Ovary (tissue), 9 donors: Measurements from ENCODE around the gene GPX6. TPM values are rescaled to one million over a fixed set of nuclear protein-coding genes. Genes with fewer than 3 reads are reported as not detected.

ENCODE experiments used
- DNase-seq, 5 donors: peaks; one replicate each; pipeline ENCODE4 v3.0.0-alpha.2; 2019 to 2020
- H3K27ac ChIP-seq, 2 donors: fragments of 200-600 bp; one replicate each; pipeline versions ENCODE4 v1.5.1 to v1.8.0; 2019 to 2022
- H3K27me3 ChIP-seq: fragments of 200-600 bp; one replicate; pipeline ENCODE4 v1.8.0; 2022
- H3K36me3 ChIP-seq: fragments of 200-600 bp; sonication (generic); one replicate; pipeline ENCODE4 v1.5.1; 2019
- H3K4me1 ChIP-seq: one replicate; pipeline ENCODE4 v1.8.1; 2013; ENCODE audit warnings: mild to moderate bottlenecking, moderate library complexity; ENCODE audit not compliant: insufficient read depth
- H3K4me3 ChIP-seq: fragments of 200-600 bp; sonication (generic); one replicate; pipeline ENCODE4 v1.5.1; 2017
- H3K9me3 ChIP-seq, 2 donors: fragments of 200-600 bp in 1 of 2; sonication (generic) in 1 of 2; one replicate each; pipeline versions ENCODE4 v1.5.1 to v1.8.1; 2013 to 2019; ENCODE audit warnings: mild to moderate bottlenecking in 1 of 2, moderate library complexity in 1 of 2
- EP300 ChIP-seq: sonication (generic); formaldehyde crosslinking; IDR thresholded peaks from one replicate; pipeline ENCODE4 v1.6.1; 2017; ENCODE audit warnings: antibody characterized with exemption
- POLR2A ChIP-seq: fragments of 450-650 bp; IDR thresholded peaks from one replicate; pipeline ENCODE4 v1.6.1; 2017; ENCODE audit warnings: antibody characterized with exemption, mild to moderate bottlenecking, moderate library complexity
- WGBS, 3 donors: extraction: QIAGEN DNeasy Blood & Tissue Kit in 1 of 3; methylation state at CpG; one replicate each; pipeline versions ENCODE4 v1.1.5 to v1.1.7; 2013 to 2017; 5-methylcytosine and 5-hydroxymethylcytosine counted together
- intact Hi-C, 4 donors: fragments of 100-400 bp; cut with DNase I; formaldehyde crosslinking; loops; one replicate each; pipeline versions ENCODE4 v1.11.0 to v1.15.1; 2022 to 2023
- polyA plus RNA-seq, 2 donors: library from polyadenylated mRNA; stranded (reverse); fragments of 200-250 nt in 1 of 2; fragments of 350-450 nt in 1 of 2; fragmentation: Illumina TruSeq in 1 of 2; extraction: RNeasy Lipid Tissue Mini Kit (QIAGEN cat#74804) in 1 of 2; gene quantifications; one replicate each; pipeline ENCODE4 v1.2.3, GENCODE V29; 2013 to 2014
- total RNA-seq, 7 donors: library from RNA; depleted of rRNA in 2 of 7; stranded (reverse); fragments of >200 nt in 2 of 7; fragmentation: NEBNext Ultra II Directional in 3 of 7; extraction: Animal tissue kit (Norgen Biotek cat#: 25700) in 3 of 7; gene quantifications; one replicate each; pipeline versions ENCODE4 v1.1.0 to v1.2.4, GENCODE V29; 2016 to 2023
- TF ChIP-seq, protein P1 (sequence below), 3 donors: fragments of 450-650 bp in 2 of 3; fragments of 200-600 bp in 1 of 3; IDR thresholded peaks; one replicate each; pipeline versions ENCODE4 v1.5.1 to v1.8.0; 2016 to 2022; ENCODE audit warnings: antibody characterized with exemption in 3 of 3, mild to moderate bottlenecking in 1 of 3
- donor health status: DM: no; HTN: no; CAD: no; lungs with moderate emphysema.
- donor health status: DM: no; HTN: no; CAD: no.
- donor health status: Bipolar disorder and iron deficiency.
- donor health status: DM: yes; HTN: yes; CAD: no.
- donor health status: DM: no; HTN: no; CAD: no.
- donor health status: DM: yes; HTN: yes; CAD: no.

Gene GPX6
- total and polyA plus RNA-seq, 9 donors, result not detected

DNA sequence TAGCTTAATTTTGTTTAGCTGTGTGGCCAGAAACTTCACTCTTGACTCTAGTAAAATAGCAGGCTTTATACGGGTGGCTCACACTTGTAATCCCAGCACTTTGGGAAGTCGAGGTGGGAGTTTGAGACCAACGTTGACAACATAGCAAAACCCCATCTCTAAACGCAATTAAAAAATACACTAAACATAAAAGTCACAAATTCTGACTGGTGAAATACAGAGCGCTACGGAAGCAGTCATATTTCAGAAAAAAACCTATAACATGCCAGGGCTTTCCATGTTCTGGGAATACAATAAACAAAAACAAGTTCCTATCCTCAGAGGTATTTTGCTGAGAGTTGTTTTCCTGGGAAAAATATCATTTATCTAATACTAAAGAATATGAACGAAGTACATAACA is 47.5 kb downstream of the GPX6 start:
- no peak for DNase-seq
- H3K36me3 ChIP-seq, result no peaks in the 10 kb centered on the region
- H3K4me1 ChIP-seq, result no peaks in the 10 kb centered on the region
- intact Hi-C loops, result no loop called here
- no peaks in the 10 kb centered on the region for H3K9me3 ChIP-seq
- no peaks in the 10 kb centered on the region for H3K27me3 ChIP-seq
- no peak overlapping the region for H3K27ac ChIP-seq
- WGBS, 3 donors, result 75 to 82% (median 79%) methylated on average over 7 of the region's 7 CpGs
- TF ChIP-seq EP300, result no peak
- TF ChIP-seq, protein P1, sequence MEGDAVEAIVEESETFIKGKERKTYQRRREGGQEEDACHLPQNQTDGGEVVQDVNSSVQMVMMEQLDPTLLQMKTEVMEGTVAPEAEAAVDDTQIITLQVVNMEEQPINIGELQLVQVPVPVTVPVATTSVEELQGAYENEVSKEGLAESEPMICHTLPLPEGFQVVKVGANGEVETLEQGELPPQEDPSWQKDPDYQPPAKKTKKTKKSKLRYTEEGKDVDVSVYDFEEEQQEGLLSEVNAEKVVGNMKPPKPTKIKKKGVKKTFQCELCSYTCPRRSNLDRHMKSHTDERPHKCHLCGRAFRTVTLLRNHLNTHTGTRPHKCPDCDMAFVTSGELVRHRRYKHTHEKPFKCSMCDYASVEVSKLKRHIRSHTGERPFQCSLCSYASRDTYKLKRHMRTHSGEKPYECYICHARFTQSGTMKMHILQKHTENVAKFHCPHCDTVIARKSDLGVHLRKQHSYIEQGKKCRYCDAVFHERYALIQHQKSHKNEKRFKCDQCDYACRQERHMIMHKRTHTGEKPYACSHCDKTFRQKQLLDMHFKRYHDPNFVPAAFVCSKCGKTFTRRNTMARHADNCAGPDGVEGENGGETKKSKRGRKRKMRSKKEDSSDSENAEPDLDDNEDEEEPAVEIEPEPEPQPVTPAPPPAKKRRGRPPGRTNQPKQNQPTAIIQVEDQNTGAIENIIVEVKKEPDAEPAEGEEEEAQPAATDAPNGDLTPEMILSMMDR (IDR thresholded peaks at IDR 0.05), result no peak
- TF ChIP-seq POLR2A, result no peak
- H3K4me3 ChIP-seq, result no peak overlapping the region

DNA sequence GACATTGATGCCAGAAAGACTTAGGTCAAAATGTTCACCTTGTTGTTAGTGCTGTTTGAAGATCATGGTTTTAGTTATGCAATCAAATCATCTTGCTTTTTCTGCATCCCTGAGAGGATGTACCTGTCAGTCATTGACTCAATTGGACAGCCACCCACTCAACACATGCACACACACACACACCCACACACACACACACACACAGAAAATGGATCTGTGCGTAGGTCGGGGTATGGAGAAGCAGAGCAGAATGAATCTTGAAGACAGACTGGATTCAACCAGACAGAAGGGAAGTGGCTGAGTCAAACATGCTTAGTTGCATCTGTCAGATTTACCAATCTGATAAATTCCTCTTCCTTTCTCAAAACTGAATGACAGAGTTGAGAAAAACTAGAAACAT is 53.2 kb downstream of the GPX6 start:
- DNase-seq, result no peak
- Histone ChIP-seq H3K4me3 (no peak overlapping the region), H3K27me3 (no peaks in the 10 kb centered on the region), H3K36me3 (no peaks in the 10 kb centered on the region), H3K27ac (no peak overlapping the region), H3K9me3 (no peaks in the 10 kb centered on the region), H3K4me1 (no peaks in the 10 kb centered on the region)
- intact Hi-C loops, result no loop called here
- 62 to 71% (median 65%) methylated on average over 2 of the region's 2 CpGs for WGBS, 3 donors
- TF ChIP-seq POLR2A (no peak), EP300 (no peak)

DNA sequence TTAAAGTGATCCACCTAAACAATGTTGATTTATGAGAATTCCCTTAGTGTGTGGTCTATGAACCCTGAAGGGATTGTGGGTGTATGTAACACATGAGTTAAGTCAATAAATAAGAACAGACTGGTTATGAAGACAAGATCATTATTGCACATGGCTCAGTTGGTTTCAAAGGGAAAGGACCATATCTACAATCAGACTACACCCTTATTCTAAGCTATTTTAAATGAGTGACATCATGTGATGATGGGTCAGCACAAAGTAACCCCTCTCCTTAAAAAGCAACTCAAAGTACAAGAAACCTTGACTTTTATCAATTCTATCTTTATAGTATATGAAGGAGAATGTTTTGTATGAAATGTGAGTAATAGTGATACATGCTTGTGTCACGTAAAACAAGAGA is 57.0 kb downstream of the GPX6 start:
- Histone ChIP-seq H3K4me1 (no peaks in the 10 kb centered on the region), H3K36me3 (no peaks in the 10 kb centered on the region), H3K9me3 (no peaks in the 10 kb centered on the region), H3K27me3 (no peaks in the 10 kb centered on the region), H3K4me3 (no peak overlapping the region), H3K27ac (no peak overlapping the region)
- TF ChIP-seq POLR2A, result no peak
- 60 to 88% (median 60%) methylated on average over 1 of the region's 1 CpG for WGBS, 3 donors
- no peak for DNase-seq
- intact Hi-C loops, result no loop called here

Other genes starting within 250 kb of the GPX6 start
- 10 to 100 TPM; 11.8 to 32.0 (median 23.1) TPM for gene ZSCAN26, start 248.7 kb downstream of the GPX6 start, total RNA-seq
- 10 to 100 TPM; 21.6 to 29.2 TPM for gene ZSCAN26, start 248.7 kb downstream of the GPX6 start, polyA plus RNA-seq
- 1 to 10 TPM; 2.1 to 5.0 (median 3.5) TPM for gene PGBD1, start 234.2 kb downstream of the GPX6 start, total RNA-seq
- gene PGBD1, start 234.2 kb downstream of the GPX6 start, polyA plus RNA-seq, result 1 to 10 TPM; 1.8 to 3.5 TPM
- gene ZSCAN31, start 179.6 kb downstream of the GPX6 start, total RNA-seq, result 10 to 100 TPM; 14.1 to 40.1 (median 21.9) TPM
- gene ZSCAN31, start 179.6 kb downstream of the GPX6 start, polyA plus RNA-seq, result 10 to 100 TPM; 12.1 to 20.8 TPM
- gene ZKSCAN3, start 165.8 kb downstream of the GPX6 start, total RNA-seq, result 1 to 10 TPM; 2.6 to 8.2 (median 7.2) TPM
- 1 to 10 TPM; 2.0 to 5.0 TPM for gene ZKSCAN3, start 165.8 kb downstream of the GPX6 start, polyA plus RNA-seq
- 10 to 100 TPM in 2 of 7 donors, 1 to 10 TPM in 5; 3.0 to 11.4 (median 7.4) TPM for gene ZSCAN12, start 116.0 kb downstream of the GPX6 start, total RNA-seq
- 1 to 10 TPM; 4.4 to 5.4 TPM for gene ZSCAN12, start 116.0 kb downstream of the GPX6 start, polyA plus RNA-seq
- gene ZSCAN23, start 72.3 kb downstream of the GPX6 start, total RNA-seq, result 1 to 10 TPM; 3.0 to 6.8 (median 4.7) TPM
- 1 to 10 TPM; 2.0 to 2.3 TPM for gene ZSCAN23, start 72.3 kb downstream of the GPX6 start, polyA plus RNA-seq
- not detected for gene GPX5, start 10.1 kb upstream of the GPX6 start, total RNA-seq
- not detected for gene GPX5, start 10.1 kb upstream of the GPX6 start, polyA plus RNA-seq